Measurements from ENCODE around the gene FBXO48.

FBXO48 gene

GRCh38 chr2:68412127-68412819, 54.8 kb downstream of the FBXO48 start:
- no peak for DNase-seq (ENCODE audit: low read depth)

DNA sequence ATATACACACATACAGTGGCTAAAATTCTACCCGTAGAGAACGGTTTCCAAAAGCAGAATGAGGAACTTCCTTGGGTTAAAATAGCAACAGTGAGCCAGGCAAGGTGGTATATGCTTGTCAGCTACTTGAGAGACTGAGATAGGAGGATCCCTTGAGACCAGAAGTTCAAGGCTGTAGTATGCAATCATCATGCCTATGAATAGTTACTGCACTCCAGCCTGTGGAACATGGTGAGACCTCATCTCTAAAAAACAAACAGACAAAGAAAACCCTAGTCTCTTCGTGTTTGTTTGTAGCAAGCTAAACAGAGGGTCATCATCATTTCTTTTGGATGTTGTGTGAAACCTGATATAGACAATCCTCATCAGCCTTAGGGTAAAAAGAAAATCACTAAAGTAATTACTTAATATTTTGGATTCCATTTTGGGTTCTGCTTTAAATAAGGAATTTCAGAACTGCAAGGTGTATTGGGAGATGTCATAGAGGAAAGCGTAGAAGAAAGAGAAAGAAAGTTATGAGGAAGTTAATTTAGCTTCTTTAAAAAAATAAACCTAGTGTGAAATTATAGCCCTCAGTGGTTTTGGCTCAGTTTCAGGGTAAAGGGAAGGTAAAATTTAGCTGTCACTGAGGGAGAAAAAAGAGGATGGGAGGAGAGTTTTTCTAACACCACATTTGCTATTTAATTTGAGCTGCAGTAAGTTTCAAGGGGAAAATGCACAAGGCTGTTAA, 55.5 kb downstream of the FBXO48 start:
- DNase-seq (ENCODE audit: low read depth) = no peak

Measured in stimulated activated CD8-positive, alpha-beta memory T cell treated with anti-CD3 and anti-CD28 coated beads, Interleukin-15, amount 100 ng/mL, for 1 hour (primary cell).